Stimulated activated naive B cell treated with anti-CD40 and anti-IgM and Interleukin-4, amounts not matched to agents 10 μg/mL and 1 μg/mL and 100 μg/mL, for 72 hours (primary cell): Measurements from ENCODE around the gene SPACA5B.
A peak's percentile ranks its signal among the peaks of the same experiment; 100 is the strongest.
"Not testable (repeated sequence)": the region's sequence is repeated elsewhere in the genome, so short reads cannot be mapped to it uniquely, and the experiment has no call there.

Source experiments
- ATAC-seq, 2 donors: fragments of 150-1000 bp; cut with Tn5 transposase; replicated peaks; 2 replicates each; pipeline ENCODE4 v1.10.0; 2021; ENCODE audit warnings: moderate library complexity in 1 of 2
- DNase-seq: peaks from one replicate; pipeline ENCODE4 v3.0.0; 2021
- H3K27ac Mint-ChIP-seq: one replicate; pipeline ENCODE4 v1.8.0; 2022; ENCODE audit warnings: mild to moderate bottlenecking, mixed read lengths
- H3K27me3 Mint-ChIP-seq, 2 donors: one replicate each; pipeline ENCODE4 v1.8.0; 2022; ENCODE audit warnings: mixed read lengths in 2 of 2
- H3K36me3 Mint-ChIP-seq, 2 donors: one replicate each; pipeline ENCODE4 v1.8.0; 2022; ENCODE audit warnings: mixed read lengths in 2 of 2, mild to moderate bottlenecking in 1 of 2
- H3K4me1 Mint-ChIP-seq, 2 donors: one replicate each; pipeline ENCODE4 v1.8.0; 2022; ENCODE audit warnings: mixed read lengths in 2 of 2, mild to moderate bottlenecking in 1 of 2
- H3K4me3 Mint-ChIP-seq, 2 donors: one replicate each; pipeline ENCODE4 v1.8.0; 2022; ENCODE audit warnings: mild to moderate bottlenecking in 2 of 2, mixed read lengths in 2 of 2, moderate library complexity in 1 of 2
- H3K9me3 Mint-ChIP-seq, 2 donors: one replicate each; pipeline ENCODE4 v1.8.0; 2022; ENCODE audit warnings: mixed read lengths in 2 of 2, mild to moderate bottlenecking in 1 of 2

Gene SPACA5B

DNA sequence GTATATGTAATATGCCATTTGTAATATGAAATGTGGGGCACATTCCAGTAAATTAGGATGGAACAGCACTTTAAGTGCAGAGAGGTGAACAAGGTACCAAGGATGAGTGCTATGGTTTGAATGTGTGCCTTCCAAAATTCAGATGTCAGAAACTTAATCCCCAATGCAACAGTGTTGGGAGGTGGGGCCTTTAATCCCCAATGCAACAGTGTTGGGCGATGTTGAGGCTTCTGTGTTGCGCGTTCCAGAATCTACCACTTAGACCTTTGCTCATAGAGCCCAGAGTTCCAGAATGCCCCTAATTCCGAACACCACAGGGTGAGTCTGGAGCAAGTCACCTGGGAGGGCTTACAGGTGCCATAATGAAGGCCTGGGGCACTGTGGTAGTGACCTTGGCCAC is at the start of gene SPACA5B:
TSS of gene SPACA5B (plus strand) at position 301 of the 400 bp plus-strand sequence. CDS start at position 363, 62 bp downstream.
- H3K36me3 Mint-ChIP-seq, H3K4me1 Mint-ChIP-seq, DNase-seq, H3K4me3 Mint-ChIP-seq, ATAC-seq, H3K9me3 Mint-ChIP-seq, H3K27me3 Mint-ChIP-seq, H3K27ac Mint-ChIP-seq: not testable (repeated sequence)

- Mint-ChIP-seq H3K27ac (peak overlapping the region; percentile 16), H3K9me3 (no peaks in the 10 kb centered on the region), H3K27me3 (peaks cover 0 to 4% of the 10 kb centered on the region in 2 donors), H3K36me3 (no peaks in the 10 kb centered on the region), H3K4me1 (no peaks in the 10 kb centered on the region), H3K4me3 (no peak overlapping the region)
- ATAC-seq = peak; percentile 86 to 89
- DNase-seq = peak; percentile 18
These were observed 47.2 kb upstream of the SPACA5B start for GRCh38 chrX:48083212-48083611.

DNA sequence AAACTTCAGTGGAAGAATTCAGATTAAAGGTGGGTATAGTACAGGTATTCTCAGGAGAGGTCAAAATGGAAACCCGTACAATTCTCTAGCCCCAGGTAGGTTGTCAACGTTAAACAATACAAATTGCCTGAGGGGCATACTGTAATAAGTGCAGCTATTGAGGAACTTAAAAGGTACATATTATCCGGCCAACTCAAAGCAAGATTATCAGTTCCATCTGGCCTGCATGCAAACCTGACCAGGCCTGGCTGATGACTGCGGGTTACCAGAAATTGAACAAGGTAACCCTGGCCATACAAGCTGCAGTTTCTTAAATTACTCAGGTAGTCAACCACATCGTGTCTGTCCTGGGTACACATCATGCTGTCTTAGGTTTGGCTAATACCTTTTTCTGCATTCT is 46.7 kb upstream of the SPACA5B start:
- H3K36me3 Mint-ChIP-seq = no peaks in the 10 kb centered on the region

DNA sequence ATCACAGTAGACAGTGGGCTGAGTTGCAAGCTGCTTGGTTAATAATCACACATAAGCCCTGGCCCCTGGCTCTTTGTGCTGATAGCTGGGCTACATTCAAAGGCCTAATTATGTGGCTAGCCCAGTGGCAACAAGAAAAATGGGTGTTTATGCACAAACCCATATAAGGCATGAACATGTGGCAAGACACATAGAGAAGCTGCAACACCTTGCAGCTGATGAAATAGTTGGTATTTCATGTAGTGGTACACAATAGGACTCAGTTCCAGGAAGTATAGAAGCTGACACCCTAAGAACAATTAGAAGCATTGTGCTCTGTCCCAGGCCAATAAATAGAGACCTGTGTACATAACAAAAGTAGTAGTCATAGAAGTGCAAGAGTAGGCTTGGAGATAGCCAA is 44.3 kb upstream of the SPACA5B start:
- Mint-ChIP-seq H3K27me3 (peaks cover 0 to 7% of the 10 kb centered on the region in 2 donors), H3K4me1 (no peaks in the 10 kb centered on the region), H3K9me3 (no peaks in the 10 kb centered on the region), H3K36me3 (no peaks in the 10 kb centered on the region), H3K4me3 (no peak overlapping the region), H3K27ac (no peak overlapping the region)
- DNase-seq = no peak
- ATAC-seq = no peak

More for the DNA sequence above, 46.7 kb upstream of the SPACA5B start:
- peaks cover 0 to 4% of the 10 kb centered on the region in 2 donors for H3K27me3 Mint-ChIP-seq
- no peaks in the 10 kb centered on the region for H3K4me1 Mint-ChIP-seq
- H3K27ac Mint-ChIP-seq = peak overlapping the region; percentile 16
- no peak for DNase-seq
- H3K9me3 Mint-ChIP-seq = no peaks in the 10 kb centered on the region
- no peak overlapping the region for H3K4me3 Mint-ChIP-seq
- ATAC-seq = no peak

DNA sequence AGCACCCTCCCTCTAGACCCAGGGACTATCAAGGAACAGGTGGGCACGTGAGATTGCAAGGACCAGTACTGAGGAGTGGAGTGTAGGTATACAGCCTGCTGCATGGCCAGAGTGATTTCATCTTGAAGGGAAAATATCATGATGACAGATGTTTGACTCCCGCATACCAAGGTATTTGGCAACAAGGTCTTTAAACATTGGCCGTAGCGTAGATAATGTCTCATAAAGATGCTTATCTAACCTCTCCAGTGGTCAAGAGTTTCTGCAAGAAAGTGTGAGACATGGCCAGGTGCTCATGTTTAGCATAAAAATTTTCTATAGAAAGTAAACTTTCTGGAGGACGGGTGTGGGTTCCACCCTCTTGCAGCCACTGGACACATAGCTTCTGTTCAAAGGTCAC is 40.3 kb upstream of the SPACA5B start:
- no peak for ATAC-seq
- Mint-ChIP-seq H3K27ac (no peak overlapping the region), H3K9me3 (no peaks in the 10 kb centered on the region)

GRCh38 chrX:48092558-48092957 is 37.9 kb upstream of the SPACA5B start:
- not testable (repeated sequence) for H3K27ac Mint-ChIP-seq, H3K36me3 Mint-ChIP-seq, DNase-seq, H3K9me3 Mint-ChIP-seq, ATAC-seq, H3K4me3 Mint-ChIP-seq, H3K4me1 Mint-ChIP-seq, H3K27me3 Mint-ChIP-seq

More for the DNA sequence above, 40.3 kb upstream of the SPACA5B start:
- Mint-ChIP-seq H3K36me3 (no peaks in the 10 kb centered on the region), H3K4me3 (no peak overlapping the region), H3K4me1 (no peaks in the 10 kb centered on the region), H3K27me3 (peaks cover 0 to 5% of the 10 kb centered on the region in 2 donors)
- no peak for DNase-seq

DNA sequence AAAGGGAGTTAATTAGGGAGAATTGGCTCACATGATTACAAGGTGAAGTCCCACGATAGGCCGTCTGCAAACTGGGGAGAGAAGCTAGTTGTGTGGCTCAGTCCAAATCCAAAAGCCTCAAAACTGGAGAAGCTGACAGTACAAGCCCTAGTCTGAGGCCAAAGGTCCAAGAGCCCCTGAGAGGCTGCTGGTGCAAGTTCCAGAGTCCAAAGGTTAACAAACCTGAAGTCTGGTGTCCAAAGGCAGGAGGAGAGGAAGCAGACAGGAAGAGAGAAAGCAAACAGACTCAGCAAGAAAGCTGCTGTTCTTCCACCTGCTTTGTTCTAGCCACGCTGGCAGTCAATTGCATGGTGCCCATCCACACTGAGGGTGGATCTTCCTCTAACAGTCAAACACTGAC is 29.0 kb upstream of the SPACA5B start:
- H3K27ac Mint-ChIP-seq = no peak overlapping the region
- no peak overlapping the region for H3K4me3 Mint-ChIP-seq
- H3K27me3 Mint-ChIP-seq = peaks cover 0 to 4% of the 10 kb centered on the region in 2 donors
- ATAC-seq (no peak), DNase-seq (no peak)
- peaks cover 0 to 2% of the 10 kb centered on the region in 2 donors for H3K4me1 Mint-ChIP-seq
- H3K36me3 Mint-ChIP-seq = peaks cover 1 to 4% of the 10 kb centered on the region in 2 donors
- peaks cover 7 to 9% of the 10 kb centered on the region in 2 donors for H3K9me3 Mint-ChIP-seq

GRCh38 chrX:48102874-48103374 is 27.5 kb upstream of the SPACA5B start:
- Mint-ChIP-seq H3K4me1 (peaks cover 0 to 4% of the 10 kb centered on the region in 2 donors), H3K36me3 (peaks cover 1 to 4% of the 10 kb centered on the region in 2 donors), H3K4me3 (no peak overlapping the region), H3K27me3 (peaks cover 0 to 4% of the 10 kb centered on the region in 2 donors), H3K27ac (no peak overlapping the region), H3K9me3 (peaks cover 7 to 9% of the 10 kb centered on the region in 2 donors)
- ATAC-seq (no peak), DNase-seq (no peak)

DNA sequence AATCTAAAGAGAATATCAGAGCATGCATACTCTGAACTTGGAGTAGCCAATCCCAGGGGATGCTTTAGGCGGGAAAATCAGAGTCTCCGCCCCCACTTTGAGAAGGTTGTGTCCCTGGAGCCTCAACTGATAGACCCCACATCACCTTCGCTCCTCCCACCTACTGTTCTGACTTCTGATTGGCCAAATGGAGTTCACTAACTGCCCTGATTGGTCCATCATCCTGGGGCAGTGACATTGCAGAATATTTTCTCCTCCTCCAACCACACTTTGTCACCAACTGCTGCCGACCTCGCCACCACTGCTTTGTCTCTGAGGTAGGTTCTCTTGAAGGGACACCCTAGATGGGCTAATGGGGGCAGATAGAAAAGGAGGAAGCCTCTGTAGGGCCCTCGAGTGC is 22.7 kb upstream of the SPACA5B start:
- Mint-ChIP-seq H3K4me3 (no peak overlapping the region), H3K9me3 (no peaks in the 10 kb centered on the region), H3K27ac (no peak overlapping the region), H3K27me3 (peaks cover 3 to 5% of the 10 kb centered on the region in 2 donors), H3K36me3 (no peaks in the 10 kb centered on the region), H3K4me1 (peaks cover 0 to 4% of the 10 kb centered on the region in 2 donors)
- ATAC-seq = no peak
- DNase-seq = no peak

DNA sequence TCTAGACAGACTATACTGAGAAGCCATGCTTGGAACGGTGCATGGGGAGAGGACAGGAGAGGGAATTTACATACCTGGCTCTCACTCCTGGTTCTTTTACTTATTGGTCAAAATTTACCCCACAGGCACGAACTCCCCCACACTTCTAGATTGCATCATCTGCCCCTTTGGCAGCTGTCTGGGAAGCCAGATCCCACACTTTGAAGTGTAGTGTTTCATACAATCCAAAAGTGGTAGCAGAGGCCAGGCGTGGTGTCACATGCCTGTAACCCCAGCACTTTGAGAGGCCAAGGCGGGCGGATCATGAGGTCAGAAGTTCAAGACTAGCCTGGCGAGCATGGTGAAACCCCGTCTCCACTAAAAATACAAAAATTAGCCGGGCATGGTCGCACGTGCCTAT is 5.1 kb upstream of the SPACA5B start:
- not testable (repeated sequence) for H3K4me3 Mint-ChIP-seq, H3K27ac Mint-ChIP-seq, DNase-seq, H3K9me3 Mint-ChIP-seq, ATAC-seq, H3K36me3 Mint-ChIP-seq, H3K4me1 Mint-ChIP-seq
- peaks cover 7 to 12% of the 10 kb centered on the region in 2 donors for H3K27me3 Mint-ChIP-seq

- not testable (repeated sequence) for H3K27ac Mint-ChIP-seq, H3K36me3 Mint-ChIP-seq, H3K4me1 Mint-ChIP-seq, ATAC-seq, H3K27me3 Mint-ChIP-seq, H3K9me3 Mint-ChIP-seq, DNase-seq, H3K4me3 Mint-ChIP-seq
These were observed 1.9 kb downstream of the SPACA5B start for GRCh38 chrX:48132308-48132844.

- H3K27me3 Mint-ChIP-seq, DNase-seq, H3K36me3 Mint-ChIP-seq, ATAC-seq, H3K4me1 Mint-ChIP-seq, H3K27ac Mint-ChIP-seq, H3K4me3 Mint-ChIP-seq, H3K9me3 Mint-ChIP-seq: not testable (repeated sequence)
These were observed 8.7 kb downstream of the SPACA5B start for GRCh38 chrX:48139076-48139475.

GRCh38 chrX:48141810-48142508 is 11.5 kb downstream of the SPACA5B start:
- H3K36me3 Mint-ChIP-seq, H3K27ac Mint-ChIP-seq, H3K4me3 Mint-ChIP-seq, H3K9me3 Mint-ChIP-seq, DNase-seq, H3K4me1 Mint-ChIP-seq: not testable (repeated sequence)
- ATAC-seq = peak; percentile 50 to 53
- peaks cover 0 to 15% of the 10 kb centered on the region in 2 donors for H3K27me3 Mint-ChIP-seq

DNA sequence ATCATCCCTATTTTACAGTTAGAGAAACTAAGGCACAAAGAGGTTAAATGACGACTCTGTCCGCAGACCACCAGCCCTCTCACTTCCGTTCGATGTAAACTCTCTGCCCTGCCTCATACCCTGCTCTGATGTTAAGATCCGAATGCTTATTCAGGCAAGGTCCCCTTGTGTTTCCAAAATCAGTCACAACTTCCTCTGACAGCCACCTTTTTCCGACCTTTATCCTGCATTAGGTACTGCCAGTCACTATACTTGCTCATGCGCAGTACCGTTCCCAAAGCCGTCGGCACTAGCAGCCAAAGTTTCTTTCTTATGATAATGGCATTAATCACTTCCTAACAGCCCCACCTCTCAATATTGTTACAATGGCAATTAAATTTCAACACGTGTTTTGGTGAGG is 12.3 kb downstream of the SPACA5B start:
- peaks cover 0 to 15% of the 10 kb centered on the region in 2 donors for H3K27me3 Mint-ChIP-seq
- not testable (repeated sequence) for DNase-seq, H3K27ac Mint-ChIP-seq, H3K9me3 Mint-ChIP-seq, H3K36me3 Mint-ChIP-seq, H3K4me1 Mint-ChIP-seq, H3K4me3 Mint-ChIP-seq
- ATAC-seq = peak; percentile 31 to 44

DNA sequence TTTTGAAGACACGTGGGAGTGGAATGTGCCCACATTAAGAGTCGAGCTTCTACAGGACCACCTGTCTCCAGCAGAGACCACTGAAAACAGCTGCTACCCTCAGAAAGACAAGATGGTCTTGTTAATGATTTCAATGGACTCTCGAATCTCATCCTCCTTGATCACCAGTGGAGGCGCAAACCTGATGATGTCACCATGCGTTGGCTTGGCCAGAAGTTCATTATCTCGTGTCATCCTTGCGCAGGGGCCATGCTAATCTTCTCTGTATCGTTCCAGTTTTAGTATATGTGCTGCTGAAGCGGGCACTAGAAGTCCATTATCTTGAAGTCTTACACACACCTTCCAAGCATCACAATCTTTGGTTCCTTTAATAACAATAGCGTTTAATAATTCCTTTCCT is 23.3 kb downstream of the SPACA5B start:
- no peak overlapping the region for H3K4me3 Mint-ChIP-seq
- no peaks in the 10 kb centered on the region for H3K36me3 Mint-ChIP-seq
- DNase-seq = no peak
- H3K27ac Mint-ChIP-seq = no peak overlapping the region
- H3K4me1 Mint-ChIP-seq = no peaks in the 10 kb centered on the region
- peaks cover 0 to 17% of the 10 kb centered on the region in 2 donors for H3K27me3 Mint-ChIP-seq
- H3K9me3 Mint-ChIP-seq = no peaks in the 10 kb centered on the region
- ATAC-seq = no peak
